GM12878 (cell line): ENCODE results near the gene RHEBL1.

Experiments
- BACH1 ChIP-seq: fragments of 450-650 bp; IDR thresholded peaks from 2 replicates; pipeline ENCODE4 v1.6.1; 2017; ENCODE audit warnings: mild to moderate bottlenecking, borderline replicate concordance
- EP300 ChIP-seq, 2 experiments: fragments of 150-350 bp in 1 of 2; IDR thresholded peaks; 2 replicates each; pipeline ENCODE4 v1.6.1; 2011 to 2012; ENCODE audit warnings: low read depth in 2 of 2, low read length in 2 of 2, borderline replicate concordance in 1 of 2, improper control_type of control experiment in 1 of 2, inconsistent platforms in 1 of 2; ENCODE audit not compliant: control insufficient read depth in 1 of 2
- JUND ChIP-seq: IDR thresholded peaks from 2 replicates; pipeline ENCODE4 v1.6.1; 2012; ENCODE audit warnings: low read depth, mild to moderate bottlenecking, low read length, improper control_type of control experiment, moderate library complexity
- KDM1A ChIP-seq: fragments of 200-600 bp; sonication (generic); IDR thresholded peaks from 2 replicates; pipeline ENCODE4 v1.6.1; 2016; ENCODE audit warnings: borderline replicate concordance
- MAX ChIP-seq: IDR thresholded peaks from 2 replicates; pipeline ENCODE4 v1.6.1; 2012; ENCODE audit warnings: low read depth, low read length, improper control_type of control experiment
- POLR2A ChIP-seq: IDR thresholded peaks from 2 replicates; pipeline ENCODE4 v1.6.1; 2011; ENCODE audit warnings: low read depth, mild to moderate bottlenecking, low read length
- WRNIP1 ChIP-seq: IDR thresholded peaks from 2 replicates; pipeline ENCODE4 v1.6.1; 2011; ENCODE audit warnings: low read depth, low read length, improper control_type of control experiment, borderline replicate concordance

- TF ChIP-seq BACH1 (no peak), JUND (no peak), POLR2A (no peak), EP300 (IDR thresholded peaks at IDR 0.05; ENCODE audit: borderline replicate concordance in 1 of 2, control insufficient read depth in 1 of 2, low read depth in 2 of 2, low read length in 2 of 2) (no peak), MAX (no peak), WRNIP1 (no peak), KDM1A (no peak)
Measured at GRCh38 chr12:49022558-49023178, 47.1 kb downstream of the RHEBL1 start.
